Activated CD4-positive, alpha-beta T cell treated with anti-CD3 and anti-CD28 coated beads, Interleukin-2, amount 10 ng/mL, durations not matched to agents 7 days and 5 days (primary cell): ENCODE data around the gene AMIGO3. TPM values are rescaled to one million over a fixed set of nuclear protein-coding genes. Genes with fewer than 3 reads are reported as not detected.

Experiments
- CTCF ChIA-PET: fragments of 350-600 bp; sonication (Branson Sonifier 250); formaldehyde crosslinking; loops from one replicate; lab custom pipeline; 2021; ENCODE audit warnings: antibody characterized with exemption; lab: Charles Lee
- POLR2A ChIA-PET: fragments of 350-600 bp; sonication (Branson Sonifier 250); formaldehyde crosslinking; loops from one replicate; lab custom pipeline; 2021; ENCODE audit warnings: antibody characterized with exemption; lab: Charles Lee
- DNase-seq: peaks from one replicate; pipeline ENCODE4 v3.0.0-alpha.2; 2020
- H3K27ac Mint-ChIP-seq: one replicate; pipeline ENCODE4 v1.8.0; 2021; ENCODE audit warnings: mild to moderate bottlenecking, moderate library complexity, mixed read lengths
- H3K27me3 Mint-ChIP-seq: one replicate; pipeline ENCODE4 v1.8.0; 2021; ENCODE audit warnings: mixed read lengths
- H3K36me3 Mint-ChIP-seq: one replicate; pipeline ENCODE4 v1.8.0; 2021; ENCODE audit warnings: low read depth, mixed read lengths
- H3K4me1 Mint-ChIP-seq: one replicate; pipeline ENCODE4 v1.8.0; 2021; ENCODE audit warnings: mixed read lengths
- H3K4me3 Mint-ChIP-seq: one replicate; pipeline ENCODE4 v1.8.0; 2021; ENCODE audit warnings: mild to moderate bottlenecking, moderate library complexity, mixed read lengths
- H3K9me3 Mint-ChIP-seq: one replicate; pipeline ENCODE4 v1.8.0; 2021; ENCODE audit warnings: mixed read lengths
- total RNA-seq, 2 experiments: library from RNA; stranded (reverse); gene quantifications; one replicate each; pipeline ENCODE4 v1.2.3, GENCODE V29; 2021

Gene AMIGO3
- total RNA-seq, 2 experiments from 2014 or later: 0.30 TPM; not detected in 1

- no peaks in the 10 kb centered on the region for H3K27me3 Mint-ChIP-seq
- H3K9me3 Mint-ChIP-seq: no peaks in the 10 kb centered on the region
- H3K27ac Mint-ChIP-seq: peak overlapping the region; percentile 98
- H3K36me3 Mint-ChIP-seq: peaks cover 15% of the 10 kb centered on the region
- ChIA-PET CTCF (interaction anchor here (1.2 kb wide), 1 partner anchor 183 kb away, joined by 4 read pairs; no protein-coding TSS in a partner anchor), POLR2A (no interaction called here)
- DNase-seq: no peak
- H3K4me1 Mint-ChIP-seq: peaks cover 42% of the 10 kb centered on the region
- peak overlapping the region; percentile 95 for H3K4me3 Mint-ChIP-seq
Observed at GRCh38 chr3:49722896-49723295, 3.4 kb upstream of the AMIGO3 start.

- no peaks in the 10 kb centered on the region for H3K9me3 Mint-ChIP-seq
- no peaks in the 10 kb centered on the region for H3K27me3 Mint-ChIP-seq
- H3K4me3 Mint-ChIP-seq: peak overlapping the region; percentile 95
- peaks cover 13% of the 10 kb centered on the region for H3K36me3 Mint-ChIP-seq
- CTCF ChIA-PET: interaction anchor here (1.5 kb wide), 1 partner anchor 10 kb away, joined by 11 read pairs; no protein-coding TSS in a partner anchor
- H3K4me1 Mint-ChIP-seq: peaks cover 42% of the 10 kb centered on the region
- no peak for DNase-seq
- H3K27ac Mint-ChIP-seq: peak overlapping the region; percentile 98
- POLR2A ChIA-PET: no interaction called here
Observed at GRCh38 chr3:49721896-49722781, 2.7 kb upstream of the AMIGO3 start.

GRCh38 chr3:49721596-49721895, 2.1 kb upstream of the AMIGO3 start:
- Mint-ChIP-seq H3K9me3 (no peaks in the 10 kb centered on the region), H3K36me3 (peaks cover 13% of the 10 kb centered on the region), H3K4me1 (peaks cover 42% of the 10 kb centered on the region), H3K4me3 (no peak overlapping the region), H3K27ac (no peak overlapping the region), H3K27me3 (no peaks in the 10 kb centered on the region)
- DNase-seq: no peak
- CTCF ChIA-PET: interaction anchor here (1.5 kb wide), 1 partner anchor 9 kb away, joined by 11 read pairs; no protein-coding TSS in a partner anchor
- POLR2A ChIA-PET: no interaction called here

- Mint-ChIP-seq H3K4me1 (peaks cover 42% of the 10 kb centered on the region), H3K9me3 (no peaks in the 10 kb centered on the region), H3K36me3 (peaks cover 13% of the 10 kb centered on the region), H3K4me3 (peak overlapping the region; percentile 19), H3K27ac (peak overlapping the region; percentile 7), H3K27me3 (no peaks in the 10 kb centered on the region)
- ChIA-PET CTCF (interaction anchor here (1.5 kb wide), 2 partner anchors 8 to 9 kb away, joined by 4 to 11 read pairs; no protein-coding TSS in a partner anchor), POLR2A (no interaction called here)
- no peak for DNase-seq
Observed at GRCh38 chr3:49720855-49721595, 1.5 kb upstream of the AMIGO3 start.

- no peak for DNase-seq
- Mint-ChIP-seq H3K36me3 (peaks cover 13% of the 10 kb centered on the region), H3K27ac (peak overlapping the region; percentile 90)
Observed at GRCh38 chr3:49718858-49719213, 648 bp downstream of the AMIGO3 start.

GRCh38 chr3:49717959-49718857, 1.3 kb downstream of the AMIGO3 start:
- H3K27ac Mint-ChIP-seq: peak overlapping the region; percentile 56
- peaks cover 35% of the 10 kb centered on the region for H3K4me1 Mint-ChIP-seq
- DNase-seq: no peak
- H3K27me3 Mint-ChIP-seq: no peaks in the 10 kb centered on the region
- POLR2A ChIA-PET: interaction anchor here (0.6 kb wide), 1 partner anchor 14 kb away, joined by 4 read pairs; no protein-coding TSS in a partner anchor
- H3K36me3 Mint-ChIP-seq: peaks cover 13% of the 10 kb centered on the region
- H3K9me3 Mint-ChIP-seq: no peaks in the 10 kb centered on the region
- H3K4me3 Mint-ChIP-seq: peak overlapping the region; percentile 78
- CTCF ChIA-PET: interaction anchor here (0.5 to 2.7 kb wide), 10 partner anchors 10 to 508 kb away, joined by 3 to 9 read pairs (median 3); partner anchors contain the start of genes INKA1 and IP6K1

More at GRCh38 chr3:49718858-49719213, 648 bp downstream of the AMIGO3 start:
- peaks cover 34% of the 10 kb centered on the region for H3K4me1 Mint-ChIP-seq
- ChIA-PET CTCF (interaction anchor here (0.6 to 2.7 kb wide), 10 partner anchors 12 to 508 kb away, joined by 3 to 9 read pairs (median 4); partner anchors contain the start of genes INKA1 and IP6K1), POLR2A (no interaction called here)
- H3K9me3 Mint-ChIP-seq: no peaks in the 10 kb centered on the region
- peak overlapping the region; percentile 78 for H3K4me3 Mint-ChIP-seq
- no peaks in the 10 kb centered on the region for H3K27me3 Mint-ChIP-seq

- Mint-ChIP-seq H3K4me3 (no peak overlapping the region), H3K9me3 (no peaks in the 10 kb centered on the region), H3K27ac (no peak overlapping the region), H3K27me3 (no peaks in the 10 kb centered on the region), H3K4me1 (peaks cover 38% of the 10 kb centered on the region), H3K36me3 (peaks cover 8% of the 10 kb centered on the region)
- DNase-seq: no peak
- POLR2A ChIA-PET: interaction anchor here (0.6 kb wide), 1 partner anchor 13 kb away, joined by 4 read pairs; no protein-coding TSS in a partner anchor
- CTCF ChIA-PET: interaction anchor here (0.5 to 2.7 kb wide), 4 partner anchors 10 to 122 kb away, joined by 3 to 9 read pairs (median 3); no protein-coding TSS in a partner anchor
Observed at GRCh38 chr3:49717211-49717958, 2.1 kb downstream of the AMIGO3 start.

GRCh38 chr3:49716691-49717210, 2.7 kb downstream of the AMIGO3 start:
- Mint-ChIP-seq H3K4me3 (no peak overlapping the region), H3K9me3 (no peaks in the 10 kb centered on the region), H3K27me3 (no peaks in the 10 kb centered on the region), H3K36me3 (peaks cover 9% of the 10 kb centered on the region), H3K4me1 (peaks cover 38% of the 10 kb centered on the region), H3K27ac (no peak overlapping the region)
- CTCF ChIA-PET: interaction anchor here (0.8 kb wide), 1 partner anchor 123 kb away, joined by 3 read pairs; no protein-coding TSS in a partner anchor
- no peak for DNase-seq
- POLR2A ChIA-PET: no interaction called here

GRCh38 chr3:49716169-49716568, 3.3 kb downstream of the AMIGO3 start:
- DNase-seq: no peak
- peaks cover 43% of the 10 kb centered on the region for H3K4me1 Mint-ChIP-seq
- H3K36me3 Mint-ChIP-seq: peaks cover 7% of the 10 kb centered on the region
- CTCF ChIA-PET: interaction anchor here (0.8 kb wide), 1 partner anchor 123 kb away, joined by 3 read pairs; no protein-coding TSS in a partner anchor
- POLR2A ChIA-PET: no interaction called here
- H3K4me3 Mint-ChIP-seq: no peak overlapping the region
- H3K27ac Mint-ChIP-seq: no peak overlapping the region
- H3K27me3 Mint-ChIP-seq: no peaks in the 10 kb centered on the region
- H3K9me3 Mint-ChIP-seq: no peaks in the 10 kb centered on the region

- H3K4me3 Mint-ChIP-seq: no peak overlapping the region
- no peak overlapping the region for H3K27ac Mint-ChIP-seq
- ChIA-PET POLR2A (no interaction called here), CTCF (no interaction called here)
- H3K4me1 Mint-ChIP-seq: peaks cover 39% of the 10 kb centered on the region
- no peaks in the 10 kb centered on the region for H3K27me3 Mint-ChIP-seq
- DNase-seq: no peak
- peaks cover 5% of the 10 kb centered on the region for H3K36me3 Mint-ChIP-seq
- H3K9me3 Mint-ChIP-seq: no peaks in the 10 kb centered on the region
Observed at GRCh38 chr3:49715611-49716121, 3.8 kb downstream of the AMIGO3 start.
